ENCODE data around the gene ITGA3.

- TF ChIP-seq, protein P1, sequence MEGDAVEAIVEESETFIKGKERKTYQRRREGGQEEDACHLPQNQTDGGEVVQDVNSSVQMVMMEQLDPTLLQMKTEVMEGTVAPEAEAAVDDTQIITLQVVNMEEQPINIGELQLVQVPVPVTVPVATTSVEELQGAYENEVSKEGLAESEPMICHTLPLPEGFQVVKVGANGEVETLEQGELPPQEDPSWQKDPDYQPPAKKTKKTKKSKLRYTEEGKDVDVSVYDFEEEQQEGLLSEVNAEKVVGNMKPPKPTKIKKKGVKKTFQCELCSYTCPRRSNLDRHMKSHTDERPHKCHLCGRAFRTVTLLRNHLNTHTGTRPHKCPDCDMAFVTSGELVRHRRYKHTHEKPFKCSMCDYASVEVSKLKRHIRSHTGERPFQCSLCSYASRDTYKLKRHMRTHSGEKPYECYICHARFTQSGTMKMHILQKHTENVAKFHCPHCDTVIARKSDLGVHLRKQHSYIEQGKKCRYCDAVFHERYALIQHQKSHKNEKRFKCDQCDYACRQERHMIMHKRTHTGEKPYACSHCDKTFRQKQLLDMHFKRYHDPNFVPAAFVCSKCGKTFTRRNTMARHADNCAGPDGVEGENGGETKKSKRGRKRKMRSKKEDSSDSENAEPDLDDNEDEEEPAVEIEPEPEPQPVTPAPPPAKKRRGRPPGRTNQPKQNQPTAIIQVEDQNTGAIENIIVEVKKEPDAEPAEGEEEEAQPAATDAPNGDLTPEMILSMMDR (IDR thresholded peaks at IDR 0.05): no peak
- TF ChIP-seq POLR2A (IDR thresholded peaks at IDR 0.05): no peak
Measured at GRCh38 chr17:50090071-50090470, 34.2 kb downstream of the ITGA3 start.

Data from testis (tissue), 2 donors.